ENCODE measurements around the gene PDE9A. TPM values are rescaled to one million over a fixed set of nuclear protein-coding genes. Genes with fewer than 3 reads are reported as not detected.
A peak's percentile ranks its signal among the peaks of the same experiment; 100 is the strongest.

Gene PDE9A
- total and polyA plus RNA-seq, 3 donors from 2014 or later = 5.7 to 6.4 (median 6.3) TPM

GRCh38 chr21:42673633-42674328 is 20.4 kb downstream of the PDE9A start:
- TF ChIP-seq POLR2A (IDR thresholded peaks at IDR 0.05) = no peak
- no peak for TF ChIP-seq CTCF (IDR thresholded peaks at IDR 0.05)
- no peak overlapping the region for H3K4me3 ChIP-seq
- no peak for DNase-seq
- peak overlapping the region; percentile 35 to 61 for H3K27ac ChIP-seq
- WGBS, 2 donors = 77 to 85% methylated on average over 22 to 23 of the region's 23 CpGs
- no peaks in the 10 kb centered on the region for H3K36me3 ChIP-seq (ENCODE audit: low read depth, missing control alignments)
- intact Hi-C loops (cut with DNase I; ENCODE audit: low total_unique reads) = no loop called here
- H3K9me3 ChIP-seq = no peaks in the 10 kb centered on the region
- no peaks in the 10 kb centered on the region for H3K27me3 ChIP-seq
- H3K4me1 ChIP-seq = peaks cover 31% of the 10 kb centered on the region

- intact Hi-C loops (cut with DNase I; ENCODE audit: low total_unique reads) = no loop called here
- peak overlapping the region; percentile 35 to 61 for H3K27ac ChIP-seq
- DNase-seq = peak; percentile 85
- TF ChIP-seq POLR2A (IDR thresholded peaks at IDR 0.05) = no peak
- no peak for TF ChIP-seq CTCF (IDR thresholded peaks at IDR 0.05)
- peaks cover 26% of the 10 kb centered on the region for H3K4me1 ChIP-seq
- peak overlapping the region in 1 of 2 donors; percentile 31 for H3K4me3 ChIP-seq
- H3K9me3 ChIP-seq = no peaks in the 10 kb centered on the region
- no peaks in the 10 kb centered on the region for H3K27me3 ChIP-seq
- WGBS, 2 donors = 4 to 13% methylated on average over 14 of the region's 14 CpGs
- no peaks in the 10 kb centered on the region for H3K36me3 ChIP-seq (ENCODE audit: low read depth, missing control alignments)
Measured at GRCh38 chr21:42674351-42674940, 21.0 kb downstream of the PDE9A start.

- Histone ChIP-seq H3K9me3 (no peaks in the 10 kb centered on the region), H3K27me3 (no peaks in the 10 kb centered on the region), H3K27ac (no peak overlapping the region), H3K4me1 (peaks cover 26% of the 10 kb centered on the region), H3K36me3 (ENCODE audit: low read depth, missing control alignments) (no peaks in the 10 kb centered on the region), H3K4me3 (no peak overlapping the region)
- no peak for DNase-seq
- TF ChIP-seq CTCF (IDR thresholded peaks at IDR 0.05) (no peak), POLR2A (IDR thresholded peaks at IDR 0.05) (no peak)
- WGBS, 2 donors = 86 to 90% methylated on average over 8 to 15 of the region's 15 CpGs
- intact Hi-C loops (cut with DNase I; ENCODE audit: low total_unique reads) = no loop called here
Measured at GRCh38 chr21:42675403-42675802, 22.0 kb downstream of the PDE9A start.

GRCh38 chr21:42676808-42677207 is 23.4 kb downstream of the PDE9A start:
- Histone ChIP-seq H3K4me1 (peaks cover 26% of the 10 kb centered on the region), H3K27ac (no peak overlapping the region), H3K27me3 (no peaks in the 10 kb centered on the region), H3K4me3 (no peak overlapping the region), H3K9me3 (no peaks in the 10 kb centered on the region), H3K36me3 (ENCODE audit: low read depth, missing control alignments) (no peaks in the 10 kb centered on the region)
- no peak for DNase-seq
- 87% methylated on average over 8 of the region's 8 CpGs for WGBS, 2 donors
- intact Hi-C loops (cut with DNase I; ENCODE audit: low total_unique reads) = no loop called here
- no peak for TF ChIP-seq POLR2A (IDR thresholded peaks at IDR 0.05)
- no peak for TF ChIP-seq CTCF (IDR thresholded peaks at IDR 0.05)

Measured in testis (tissue), 3 donors.